Amniotic epithelial cell (primary cell): ENCODE data around the gene SLC1A4.
"Not testable (repeated sequence)": the region's sequence is repeated elsewhere in the genome, so short reads cannot be mapped to it uniquely, and the experiment has no call there.

Source experiments
- DNase-seq: peaks from one replicate; pipeline ENCODE4 v3.0.0-alpha.2; 2010; ENCODE audit warnings: low read depth

SLC1A4 gene

GRCh38 chr2:64966017-64966416, 23.2 kb upstream of the SLC1A4 start:
- no peak for DNase-seq

- DNase-seq: no peak
These were observed 22.4 kb upstream of the SLC1A4 start for GRCh38 chr2:64966839-64967238.

- DNase-seq: no peak
These were observed 21.6 kb upstream of the SLC1A4 start for GRCh38 chr2:64967601-64968000.

GRCh38 chr2:64969086-64969485, 20.1 kb upstream of the SLC1A4 start:
- DNase-seq: not testable (repeated sequence)

GRCh38 chr2:64970495-64970894, 18.7 kb upstream of the SLC1A4 start:
- DNase-seq: no peak

GRCh38 chr2:64972426-64972825, 16.8 kb upstream of the SLC1A4 start:
- DNase-seq: no peak

GRCh38 chr2:64972876-64973275, 16.3 kb upstream of the SLC1A4 start:
- no peak for DNase-seq

GRCh38 chr2:64975232-64975821, 13.9 kb upstream of the SLC1A4 start:
- peak; percentile 25 for DNase-seq

GRCh38 chr2:64976276-64976675, 12.9 kb upstream of the SLC1A4 start:
- no peak for DNase-seq

GRCh38 chr2:64978514-64979268, 10.5 kb upstream of the SLC1A4 start:
- peak; percentile 21 for DNase-seq

- DNase-seq: no peak
These were observed 9.5 kb upstream of the SLC1A4 start for GRCh38 chr2:64979744-64980143.

- no peak for DNase-seq
These were observed 9.0 kb upstream of the SLC1A4 start for GRCh38 chr2:64980183-64980582.

- DNase-seq: no peak
These were observed 6.8 kb upstream of the SLC1A4 start for GRCh38 chr2:64982311-64982857.

GRCh38 chr2:64982932-64983331, 6.3 kb upstream of the SLC1A4 start:
- DNase-seq: no peak

- no peak for DNase-seq
These were observed 3.8 kb upstream of the SLC1A4 start for GRCh38 chr2:64985447-64985846.

- DNase-seq: peak; percentile 24
These were observed 1.9 kb upstream of the SLC1A4 start for GRCh38 chr2:64987001-64987955.

- peak; percentile 89 for DNase-seq
These were observed 1.2 kb upstream of the SLC1A4 start for GRCh38 chr2:64987956-64988419.

GRCh38 chr2:64988420-64989125, 626 bp upstream of the SLC1A4 start:
- DNase-seq: peak; percentile 89

- DNase-seq: no peak
These were observed 899 bp downstream of the SLC1A4 start for GRCh38 chr2:64989982-64990614.

GRCh38 chr2:64990876-64991275, 1.7 kb downstream of the SLC1A4 start:
- no peak for DNase-seq

GRCh38 chr2:64992218-64992617, 3.0 kb downstream of the SLC1A4 start:
- no peak for DNase-seq
